Astrocyte (in vitro differentiated cells and primary cell): ENCODE data around the gene UST. TPM values are rescaled to one million over a fixed set of nuclear protein-coding genes. Genes with fewer than 3 reads are reported as not detected.

Experiments
- DNase-seq: peaks from one replicate; pipeline ENCODE4 v3.0.0-alpha.2; 2010; ENCODE audit warnings: low read depth
- FAIRE-seq: peaks from 2 replicates; lab custom pipeline; 2011; peaks lifted over from hg19 to GRCh38; lab: Jason Lieb, UNC
- H2AFZ ChIP-seq: 2 replicates; pipeline ENCODE4 v1.6.0; 2012; ENCODE audit warnings: low read depth, low read length, inconsistent platforms
- H3K27ac ChIP-seq: 2 replicates; pipeline ENCODE4 v1.5.1; 2011; ENCODE audit warnings: low read depth, low read length, inconsistent platforms
- H3K27me3 ChIP-seq: 2 replicates; pipeline ENCODE4 v1.6.0; 2011; ENCODE audit warnings: low read length, inconsistent platforms; ENCODE audit not compliant: insufficient read depth
- H3K36me3 ChIP-seq: 2 replicates; pipeline ENCODE4 v1.5.1; 2011; ENCODE audit warnings: low read length, inconsistent platforms; ENCODE audit not compliant: insufficient read depth
- H3K4me1 ChIP-seq: 2 replicates; pipeline ENCODE4 v1.5.1; 2011; ENCODE audit warnings: low read length, inconsistent platforms; ENCODE audit not compliant: insufficient read depth
- H3K4me2 ChIP-seq: 2 replicates; pipeline ENCODE4 v1.6.0; 2012; ENCODE audit warnings: low read length, inconsistent platforms
- H3K4me3 ChIP-seq: 2 replicates; pipeline ENCODE4 v1.5.1; 2011; ENCODE audit warnings: low read depth, mild to moderate bottlenecking, low read length, inconsistent platforms; ENCODE audit not compliant: insufficient read depth
- H3K79me2 ChIP-seq: 2 replicates; pipeline ENCODE4 v1.6.0; 2012; ENCODE audit warnings: mild to moderate bottlenecking, low read length, inconsistent platforms; ENCODE audit not compliant: insufficient read depth
- H3K9ac ChIP-seq: 2 replicates; pipeline ENCODE4 v1.6.0; 2012; ENCODE audit warnings: mild to moderate bottlenecking, low read length, inconsistent platforms
- H3K9me3 ChIP-seq: 2 replicates; pipeline ENCODE4 v1.5.1; 2012; ENCODE audit warnings: low read depth, mild to moderate bottlenecking, low read length, inconsistent platforms; ENCODE audit not compliant: insufficient read depth
- H4K20me1 ChIP-seq: 2 replicates; pipeline ENCODE4 v1.6.0; 2012; ENCODE audit warnings: low read length, inconsistent platforms; ENCODE audit not compliant: insufficient read depth
- H3K27ac Mint-ChIP-seq: one replicate; pipeline ENCODE4 v1.8.0; 2021; ENCODE audit warnings: mild to moderate bottlenecking, mixed read lengths; ENCODE audit not compliant: unreplicated experiment
- H3K27me3 Mint-ChIP-seq: one replicate; pipeline ENCODE4 v1.8.0; 2021; ENCODE audit warnings: low read depth, mixed read lengths; ENCODE audit not compliant: unreplicated experiment
- H3K36me3 Mint-ChIP-seq: one replicate; pipeline ENCODE4 v1.8.0; 2021; ENCODE audit warnings: low read depth, mixed read lengths; ENCODE audit not compliant: unreplicated experiment
- H3K4me1 Mint-ChIP-seq: one replicate; pipeline ENCODE4 v1.8.0; 2021; ENCODE audit warnings: low read depth, mixed read lengths; ENCODE audit not compliant: unreplicated experiment
- H3K4me3 Mint-ChIP-seq: one replicate; pipeline ENCODE4 v1.8.0; 2021; ENCODE audit warnings: mild to moderate bottlenecking, moderate library complexity, mixed read lengths; ENCODE audit not compliant: unreplicated experiment
- H3K9me3 Mint-ChIP-seq: one replicate; pipeline ENCODE4 v1.8.0; 2021; ENCODE audit warnings: mild to moderate bottlenecking, mixed read lengths; ENCODE audit not compliant: unreplicated experiment
- EZH2 ChIP-seq: IDR thresholded peaks from 2 replicates; pipeline ENCODE4 v1.6.1; 2012; ENCODE audit warnings: mild to moderate bottlenecking, low read length, inconsistent platforms; ENCODE audit not compliant: insufficient read depth
- total RNA-seq: library from RNA; stranded (reverse); gene quantifications from 2 replicates; pipeline ENCODE4 v1.2.1, GENCODE V29; 2021
- TF ChIP-seq, protein P1 (sequence below): IDR thresholded peaks from 2 replicates; pipeline ENCODE4 v1.5.1; 2011; ENCODE audit warnings: low read depth, mild to moderate bottlenecking, inconsistent platforms, low read length, moderate library complexity; ENCODE audit not compliant: insufficient read depth

Gene UST
- total RNA-seq, 1 donor from 2014 or later, result 15.3 TPM

GRCh38 chr6:148932208-148932607 is 185.4 kb downstream of the UST start:
- FAIRE-seq (no peak), DNase-seq (no peak)
- Histone ChIP-seq H3K9me3 (no peaks in the 10 kb centered on the region), H3K4me2 (no peak overlapping the region), H3K79me2 (no peaks in the 10 kb centered on the region), H3K4me1 (peaks cover 15% of the 10 kb centered on the region), H2AFZ (no peak overlapping the region), H3K36me3 (no peaks in the 10 kb centered on the region), H3K9ac (no peak overlapping the region), H4K20me1 (no peaks in the 10 kb centered on the region), H3K27ac (no peak overlapping the region), H3K27me3 (no peaks in the 10 kb centered on the region), H3K4me3 (no peak overlapping the region)
- Mint-ChIP-seq H3K4me1 (peaks cover 18% of the 10 kb centered on the region), H3K9me3 (no peaks in the 10 kb centered on the region), H3K36me3 (peaks cover 2% of the 10 kb centered on the region), H3K4me3 (no peak overlapping the region), H3K27me3 (no peaks in the 10 kb centered on the region), H3K27ac (no peak overlapping the region)
- TF ChIP-seq EZH2, result no peak
- TF ChIP-seq, protein P1, sequence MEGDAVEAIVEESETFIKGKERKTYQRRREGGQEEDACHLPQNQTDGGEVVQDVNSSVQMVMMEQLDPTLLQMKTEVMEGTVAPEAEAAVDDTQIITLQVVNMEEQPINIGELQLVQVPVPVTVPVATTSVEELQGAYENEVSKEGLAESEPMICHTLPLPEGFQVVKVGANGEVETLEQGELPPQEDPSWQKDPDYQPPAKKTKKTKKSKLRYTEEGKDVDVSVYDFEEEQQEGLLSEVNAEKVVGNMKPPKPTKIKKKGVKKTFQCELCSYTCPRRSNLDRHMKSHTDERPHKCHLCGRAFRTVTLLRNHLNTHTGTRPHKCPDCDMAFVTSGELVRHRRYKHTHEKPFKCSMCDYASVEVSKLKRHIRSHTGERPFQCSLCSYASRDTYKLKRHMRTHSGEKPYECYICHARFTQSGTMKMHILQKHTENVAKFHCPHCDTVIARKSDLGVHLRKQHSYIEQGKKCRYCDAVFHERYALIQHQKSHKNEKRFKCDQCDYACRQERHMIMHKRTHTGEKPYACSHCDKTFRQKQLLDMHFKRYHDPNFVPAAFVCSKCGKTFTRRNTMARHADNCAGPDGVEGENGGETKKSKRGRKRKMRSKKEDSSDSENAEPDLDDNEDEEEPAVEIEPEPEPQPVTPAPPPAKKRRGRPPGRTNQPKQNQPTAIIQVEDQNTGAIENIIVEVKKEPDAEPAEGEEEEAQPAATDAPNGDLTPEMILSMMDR, result no peak

DNA sequence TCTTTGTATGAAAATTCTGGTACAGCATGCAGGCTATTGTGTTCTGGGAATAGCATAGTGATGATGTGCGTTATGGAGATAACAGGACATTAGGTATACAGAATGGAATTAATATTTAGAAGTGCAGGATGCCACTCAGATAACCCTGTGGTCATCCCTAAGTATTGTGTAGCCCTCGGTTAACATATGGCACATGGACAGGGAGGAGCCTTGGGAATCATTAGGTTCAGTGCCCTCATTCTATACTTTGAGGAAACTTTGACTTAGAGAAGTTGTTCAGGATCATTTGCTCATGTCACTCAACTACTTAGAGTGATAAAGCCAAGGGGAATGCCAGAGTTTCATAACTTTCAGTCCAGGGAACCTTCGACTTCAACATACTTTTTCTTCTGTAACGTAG is 185.9 kb downstream of the UST start:
- no peak overlapping the region for H2AFZ ChIP-seq
- no peak overlapping the region for H3K27ac Mint-ChIP-seq
- H3K9ac ChIP-seq, result no peak overlapping the region
- H3K4me1 ChIP-seq, result peaks cover 15% of the 10 kb centered on the region
- H3K27me3 Mint-ChIP-seq, result no peaks in the 10 kb centered on the region
- H3K27ac ChIP-seq, result no peak overlapping the region
- no peak overlapping the region for H3K4me3 ChIP-seq
- H3K9me3 Mint-ChIP-seq, result no peaks in the 10 kb centered on the region
- H3K4me3 Mint-ChIP-seq, result no peak overlapping the region
- H3K9me3 ChIP-seq, result no peaks in the 10 kb centered on the region
- H4K20me1 ChIP-seq, result no peaks in the 10 kb centered on the region
- H3K36me3 Mint-ChIP-seq, result no peaks in the 10 kb centered on the region
- H3K4me2 ChIP-seq, result no peak overlapping the region
- no peaks in the 10 kb centered on the region for H3K27me3 ChIP-seq
- no peaks in the 10 kb centered on the region for H3K79me2 ChIP-seq
- no peak for TF ChIP-seq EZH2
- TF ChIP-seq, protein P1, result no peak
- peaks cover 18% of the 10 kb centered on the region for H3K4me1 Mint-ChIP-seq
- DNase-seq (peak; percentile 49), FAIRE-seq (peak; percentile 52)
- no peaks in the 10 kb centered on the region for H3K36me3 ChIP-seq

- Mint-ChIP-seq H3K36me3 (no peaks in the 10 kb centered on the region), H3K27me3 (no peaks in the 10 kb centered on the region), H3K4me1 (peaks cover 18% of the 10 kb centered on the region), H3K9me3 (no peaks in the 10 kb centered on the region), H3K4me3 (no peak overlapping the region), H3K27ac (no peak overlapping the region)
- Histone ChIP-seq H3K4me3 (no peak overlapping the region), H3K4me2 (no peak overlapping the region), H3K27me3 (no peaks in the 10 kb centered on the region), H3K9me3 (no peaks in the 10 kb centered on the region), H4K20me1 (no peaks in the 10 kb centered on the region), H3K79me2 (no peaks in the 10 kb centered on the region), H3K4me1 (peaks cover 15% of the 10 kb centered on the region), H3K27ac (no peak overlapping the region), H2AFZ (no peak overlapping the region), H3K9ac (no peak overlapping the region), H3K36me3 (no peaks in the 10 kb centered on the region)
- DNase-seq (peak; percentile 35), FAIRE-seq (peak; percentile 32)
- TF ChIP-seq EZH2, result no peak
- TF ChIP-seq, protein P1, result no peak
These were observed 187.7 kb downstream of the UST start for GRCh38 chr6:148934539-148934938.
